Measurements from ENCODE around the gene ARHGAP45. TPM values are rescaled to one million over a fixed set of nuclear protein-coding genes. Genes with fewer than 3 reads are reported as not detected.

The ARHGAP45 gene
- total and polyA plus RNA-seq, 12 donors: 1.9 to 27.4 (median 4.3) TPM

DNA sequence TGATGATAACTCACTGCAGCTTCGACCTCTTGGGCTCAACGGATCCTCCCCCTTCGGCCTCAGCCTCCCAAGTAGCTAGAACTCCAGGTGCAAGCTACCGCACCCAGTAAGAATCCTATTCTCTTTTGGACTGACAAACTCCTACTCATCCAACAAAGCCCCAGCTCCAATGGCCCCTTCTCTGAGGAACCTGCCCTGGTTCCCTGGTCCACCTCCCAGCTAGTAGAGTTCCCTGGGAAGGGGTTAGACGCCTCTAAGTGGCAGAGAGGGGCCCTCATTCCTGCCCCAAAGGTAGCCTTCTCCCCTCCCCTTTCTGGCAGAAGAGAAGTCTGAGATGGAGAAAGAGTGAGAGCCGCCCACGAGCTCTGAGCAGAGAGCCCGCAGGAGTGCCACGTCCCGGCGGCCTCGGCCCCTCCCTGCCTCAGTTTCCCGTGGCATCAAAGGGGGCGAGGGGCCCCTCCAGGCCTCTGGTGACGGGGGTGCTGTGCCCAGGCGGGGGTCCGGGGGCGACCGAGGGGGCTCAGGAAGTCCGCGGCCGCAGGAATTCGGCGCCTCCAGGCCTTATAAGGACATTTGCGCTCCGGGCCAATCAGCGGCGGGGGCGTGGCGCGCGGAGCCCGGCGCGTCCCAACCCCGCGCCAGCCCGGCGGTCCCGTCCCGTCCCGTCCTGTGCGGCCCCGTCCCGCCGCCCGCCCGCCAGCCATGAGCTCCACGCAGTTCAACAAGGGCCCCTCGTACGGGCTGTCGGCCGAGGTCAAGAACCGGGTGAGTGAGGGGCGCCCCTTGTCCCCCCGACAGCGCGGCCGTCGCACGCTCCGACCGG lies 40.8 kb upstream of the ARHGAP45 start, which contains the start of gene CNN2:
Gene CNN2, plus strand, starts transcription at position 649 of the 823 bp plus-strand sequence. Its CDS starts 54 bp downstream, at position 703.
- Histone ChIP-seq H3K4me3 (peak within 1 kb of the TSS; percentile 63 to 97 (median 90)), H3K27ac (peak within 1 kb of the TSS; percentile 86 to 99 (median 97)), H3K36me3 (peaks cover 0 to 18% (median 0%) of the 10 kb centered on the region in 9 donors), H3K9me3 (no peaks in the 10 kb centered on the region), H3K4me1 (peaks cover 14 to 61% (median 45%) of the 10 kb centered on the region in 9 donors), H3K27me3 (no peaks in the 10 kb centered on the region)
- TF ChIP-seq, protein P1, sequence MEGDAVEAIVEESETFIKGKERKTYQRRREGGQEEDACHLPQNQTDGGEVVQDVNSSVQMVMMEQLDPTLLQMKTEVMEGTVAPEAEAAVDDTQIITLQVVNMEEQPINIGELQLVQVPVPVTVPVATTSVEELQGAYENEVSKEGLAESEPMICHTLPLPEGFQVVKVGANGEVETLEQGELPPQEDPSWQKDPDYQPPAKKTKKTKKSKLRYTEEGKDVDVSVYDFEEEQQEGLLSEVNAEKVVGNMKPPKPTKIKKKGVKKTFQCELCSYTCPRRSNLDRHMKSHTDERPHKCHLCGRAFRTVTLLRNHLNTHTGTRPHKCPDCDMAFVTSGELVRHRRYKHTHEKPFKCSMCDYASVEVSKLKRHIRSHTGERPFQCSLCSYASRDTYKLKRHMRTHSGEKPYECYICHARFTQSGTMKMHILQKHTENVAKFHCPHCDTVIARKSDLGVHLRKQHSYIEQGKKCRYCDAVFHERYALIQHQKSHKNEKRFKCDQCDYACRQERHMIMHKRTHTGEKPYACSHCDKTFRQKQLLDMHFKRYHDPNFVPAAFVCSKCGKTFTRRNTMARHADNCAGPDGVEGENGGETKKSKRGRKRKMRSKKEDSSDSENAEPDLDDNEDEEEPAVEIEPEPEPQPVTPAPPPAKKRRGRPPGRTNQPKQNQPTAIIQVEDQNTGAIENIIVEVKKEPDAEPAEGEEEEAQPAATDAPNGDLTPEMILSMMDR (IDR thresholded peaks at IDR 0.05): no peak
- WGBS, 2 donors: 5% methylated on average over 63 of the region's 63 CpGs
- peak; percentile 55 to 89 (median 77) for ATAC-seq
- DNase-seq: peak; percentile 78 to 82
- intact Hi-C loops (cut with DNase I): loop anchor here in 1 of 10 donors (5.0 kb wide), 1 partner anchor 76 kb away; the partner anchor contains the start of gene GPX4

GRCh38 chr19:1026783-1027649 lies 40.0 kb upstream of the ARHGAP45 start:
- no peak for DNase-seq
- H3K9me3 ChIP-seq: no peaks in the 10 kb centered on the region
- H3K4me1 ChIP-seq: peaks cover 12 to 53% (median 41%) of the 10 kb centered on the region in 9 donors
- WGBS, 2 donors: 1 to 3% methylated on average over 35 to 36 of the region's 36 CpGs
- H3K27ac ChIP-seq: peak overlapping the region; percentile 86 to 99 (median 97)
- TF ChIP-seq, protein P1 (IDR thresholded peaks at IDR 0.05): no peak
- H3K36me3 ChIP-seq: peaks cover 0 to 27% (median 2%) of the 10 kb centered on the region in 9 donors
- ATAC-seq: peak in 7 of 8 donors; percentile 0 to 15 (median 9)
- peak overlapping the region; percentile 63 to 97 (median 90) for H3K4me3 ChIP-seq
- intact Hi-C loops (cut with DNase I): loop anchor here in 1 of 10 donors (5.0 kb wide), 1 partner anchor 75 kb away; the partner anchor contains the start of gene GPX4
- H3K27me3 ChIP-seq: no peaks in the 10 kb centered on the region

- H3K27me3 ChIP-seq: no peaks in the 10 kb centered on the region
- no peaks in the 10 kb centered on the region for H3K9me3 ChIP-seq
- DNase-seq: peak in 1 of 2 donors; percentile 22
- ATAC-seq: peak in 5 of 8 donors; percentile 4 to 13 (median 5)
- 4 to 7% methylated on average over 15 to 16 of the region's 16 CpGs for WGBS, 2 donors
- intact Hi-C loops (cut with DNase I): loop anchor here in 1 of 10 donors (5.0 kb wide), 1 partner anchor 75 kb away; the partner anchor contains the start of gene GPX4
- H3K27ac ChIP-seq: peak overlapping the region; percentile 50 to 99 (median 97)
- TF ChIP-seq, protein P1 (IDR thresholded peaks at IDR 0.05): no peak
- peak overlapping the region; percentile 63 to 97 (median 90) for H3K4me3 ChIP-seq
- peaks cover 12 to 46% (median 34%) of the 10 kb centered on the region in 9 donors for H3K4me1 ChIP-seq
- H3K36me3 ChIP-seq: peaks cover 0 to 33% (median 7%) of the 10 kb centered on the region in 9 donors
Measured at GRCh38 chr19:1027650-1028061, 39.3 kb upstream of the ARHGAP45 start.

All from heart right ventricle (tissue), 16 donors.